Measurements from ENCODE around the gene CPLANE2. TPM values are rescaled to one million over a fixed set of nuclear protein-coding genes. Genes with fewer than 3 reads are reported as not detected.

Gene CPLANE2
- total and polyA plus RNA-seq, 2 of the 4 experiments (the other 2 are of a cell fraction) = 3.2 to 5.8 TPM

DNA sequence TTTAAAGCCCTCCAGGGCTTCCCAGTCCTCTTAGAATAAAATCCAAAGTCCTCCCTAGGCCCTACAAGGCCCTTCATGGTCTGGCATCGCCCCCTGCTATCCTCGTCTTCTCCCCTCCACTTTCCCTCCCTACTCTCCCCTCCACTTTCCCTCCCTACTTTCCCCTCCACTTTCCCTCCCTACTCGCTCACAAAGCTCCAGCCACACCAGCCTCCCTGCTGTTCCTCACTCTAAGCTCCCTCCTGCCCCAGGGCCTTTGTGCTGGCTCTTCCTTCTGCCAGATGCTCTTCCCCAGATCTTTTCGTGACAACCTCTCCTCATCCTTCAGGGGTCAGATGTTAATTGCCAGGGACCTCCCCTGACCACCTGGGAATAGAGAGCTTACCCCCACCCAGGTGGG lies 37.3 kb downstream of the CPLANE2 start:
- H2AFZ ChIP-seq (replicated peaks; ENCODE audit: low read length, poor library complexity) = no peak overlapping the region
- no peak overlapping the region for H4K8ac ChIP-seq (ENCODE audit: low read depth in 2 of 2, low read length in 2 of 2)
- no peak overlapping the region for H3K4me2 ChIP-seq (ENCODE audit: low read depth, low read length)
- no peak overlapping the region for H3K4me3 ChIP-seq (ENCODE audit: insufficient read depth, low read depth, low read length)
- H3K27me3 ChIP-seq (ENCODE audit: control insufficient read depth, insufficient read depth, low read length) = no peaks in the 10 kb centered on the region
- no peak overlapping the region for H3K14ac ChIP-seq (replicated peaks; ENCODE audit: low read depth, low read length)
- H3K36me3 ChIP-seq (ENCODE audit: control insufficient read depth, insufficient read depth, low read length) = peaks cover 6% of the 10 kb centered on the region
- no peak overlapping the region for H2BK120ac ChIP-seq (ENCODE audit: low read depth, low read length)
- H2AK5ac ChIP-seq (ENCODE audit: low read depth, low read length) = no peak overlapping the region
- H4K5ac ChIP-seq (ENCODE audit: low read depth, low read length) = no peak overlapping the region
- H2BK5ac ChIP-seq (ENCODE audit: low read depth, low read length, poor library complexity, severe bottlenecking) = no peak overlapping the region
- no peak overlapping the region for H2BK15ac ChIP-seq (ENCODE audit: low read depth, low read length)
- no peaks in the 10 kb centered on the region for H3K9me1 ChIP-seq (ENCODE audit: insufficient read depth, low read length)
- H2AK9ac ChIP-seq (replicated peaks; ENCODE audit: low read depth, low read length, poor library complexity) = no peak overlapping the region
- no peak for TF ChIP-seq CEBPB (IDR thresholded peaks at IDR 0.05; ENCODE audit: low read depth, low read length)
- TF ChIP-seq CHD1 (IDR thresholded peaks at IDR 0.05; ENCODE audit: low read depth, low read length) = no peak
- TF ChIP-seq POLR2A (IDR thresholded peaks at IDR 0.05; ENCODE audit: low read depth, low read length) = no peak
- TF ChIP-seq RAD21 (IDR thresholded peaks at IDR 0.05; ENCODE audit: low read length) = no peak
- TF ChIP-seq MXI1 (IDR thresholded peaks at IDR 0.05; ENCODE audit: borderline replicate concordance, low read depth, low read length) = no peak
- no peak for TF ChIP-seq RFX5 (IDR thresholded peaks at IDR 0.05; ENCODE audit: low read depth, low read length)
- no peak for TF ChIP-seq MAFK (IDR thresholded peaks at IDR 0.05; ENCODE audit: low read depth, low read length)
- no peak for TF ChIP-seq SMC3 (IDR thresholded peaks at IDR 0.05; ENCODE audit: low read depth, low read length)
- TF ChIP-seq MAZ (IDR thresholded peaks at IDR 0.05; ENCODE audit: borderline replicate concordance, low read depth, low read length) = no peak
- TF ChIP-seq, protein P1, sequence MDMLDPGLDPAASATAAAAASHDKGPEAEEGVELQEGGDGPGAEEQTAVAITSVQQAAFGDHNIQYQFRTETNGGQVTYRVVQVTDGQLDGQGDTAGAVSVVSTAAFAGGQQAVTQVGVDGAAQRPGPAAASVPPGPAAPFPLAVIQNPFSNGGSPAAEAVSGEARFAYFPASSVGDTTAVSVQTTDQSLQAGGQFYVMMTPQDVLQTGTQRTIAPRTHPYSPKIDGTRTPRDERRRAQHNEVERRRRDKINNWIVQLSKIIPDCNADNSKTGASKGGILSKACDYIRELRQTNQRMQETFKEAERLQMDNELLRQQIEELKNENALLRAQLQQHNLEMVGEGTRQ (IDR thresholded peaks at IDR 0.05; ENCODE audit: low read depth, low read length) = no peak
- TF ChIP-seq, protein P2, sequence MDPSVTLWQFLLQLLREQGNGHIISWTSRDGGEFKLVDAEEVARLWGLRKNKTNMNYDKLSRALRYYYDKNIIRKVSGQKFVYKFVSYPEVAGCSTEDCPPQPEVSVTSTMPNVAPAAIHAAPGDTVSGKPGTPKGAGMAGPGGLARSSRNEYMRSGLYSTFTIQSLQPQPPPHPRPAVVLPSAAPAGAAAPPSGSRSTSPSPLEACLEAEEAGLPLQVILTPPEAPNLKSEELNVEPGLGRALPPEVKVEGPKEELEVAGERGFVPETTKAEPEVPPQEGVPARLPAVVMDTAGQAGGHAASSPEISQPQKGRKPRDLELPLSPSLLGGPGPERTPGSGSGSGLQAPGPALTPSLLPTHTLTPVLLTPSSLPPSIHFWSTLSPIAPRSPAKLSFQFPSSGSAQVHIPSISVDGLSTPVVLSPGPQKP (IDR thresholded peaks at IDR 0.05; ENCODE audit: borderline replicate concordance, low read depth, low read length) = no peak
- no peak overlapping the region for H3K23ac ChIP-seq (ENCODE audit: low read depth, low read length)
- H3K56ac ChIP-seq (ENCODE audit: extremely low read depth, insufficient read depth, low read length) = no peak overlapping the region
- in situ Hi-C loops (cut with MboI; ENCODE audit: low sequenced_read_pairs) (loop anchor here (25.0 kb wide), 1 partner anchor 412 kb away; no protein-coding TSS in a partner anchor), intact Hi-C loops (cut with micrococcal nuclease) (no loop called here), dilution Hi-C loops (cut with HindIII; ENCODE audit: low sequenced_read_pairs, unreplicated experiment) (no loop called here)
- DNase-seq = no peak
- ChIA-PET CTCF (no interaction called here), POLR2A (ENCODE audit: unreplicated experiment) (no interaction called here)
- H3K9ac ChIP-seq (ENCODE audit: low read depth, low read length) = no peak overlapping the region
- 84% methylated on average over 4 of the region's 4 CpGs; no CpG with 5 or more reads in 1 of the 2 experiments for WGBS, 2 experiments (ENCODE audit: extremely low coverage in 2 of 2, insufficient read length in 1 of 2)
- H2BK20ac ChIP-seq (ENCODE audit: low read depth, low read length) = no peak overlapping the region
- no peaks in the 10 kb centered on the region; the same call in 1 of the 2 replicates for H4K20me1 ChIP-seq (ENCODE audit: insufficient read depth, low read length)
- no peak overlapping the region for H3K18ac ChIP-seq (ENCODE audit: low read depth, low read length)
- H3K9me3 ChIP-seq (ENCODE audit: control insufficient read depth, insufficient read depth, low read length) = no peaks in the 10 kb centered on the region
- ATAC-seq (ENCODE audit: low read depth) = no peak
- no peaks in the 10 kb centered on the region for H3K4me1 ChIP-seq (ENCODE audit: control insufficient read depth, insufficient read depth, low read length)
- no peak overlapping the region for H3K27ac ChIP-seq (ENCODE audit: insufficient read depth, low read length)
- BruUV-seq (replicated peaks) = no TSS peak
- no peak overlapping the region for H3K4ac ChIP-seq (ENCODE audit: low read depth, low read length)
- peaks cover 0 to 7% of the 10 kb centered on the region in 2 experiments; a peak in 3 of 4 replicates for H3K79me1 ChIP-seq (ENCODE audit: low read depth in 1 of 2, low read length in 2 of 2)
- no peak overlapping the region for H4K91ac ChIP-seq (ENCODE audit: insufficient read depth, low read depth, low read length)

All from IMR-90 (cell line).